ENCODE measurements around the gene COG2.

COG2 gene

DNA sequence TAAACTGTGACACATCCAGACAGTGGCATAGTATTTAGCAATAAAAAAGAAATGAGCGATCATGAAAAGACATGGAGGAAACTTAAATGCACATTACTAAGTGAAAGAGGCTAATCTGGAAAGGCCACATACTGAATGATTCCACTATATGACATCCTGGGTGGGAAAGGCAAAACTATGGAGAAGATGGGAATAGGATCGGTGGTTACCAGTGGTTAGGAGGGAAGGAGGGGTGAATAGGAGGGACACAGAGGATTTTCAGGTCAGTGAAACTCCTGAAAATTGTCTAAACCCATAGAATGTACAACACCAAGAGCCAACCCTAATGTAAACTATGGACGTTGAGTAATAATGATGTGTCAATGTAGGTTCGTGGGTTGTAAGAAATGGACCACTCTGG is 57.9 kb downstream of the COG2 start:
- DNase-seq, result no peak
- peaks cover 0 to under 1% of the 10 kb centered on the region in 2 experiments for H3K36me3 ChIP-seq (ENCODE audit: control insufficient read depth in 1 of 2, insufficient read depth in 2 of 2, low read depth in 1 of 2, low read length in 2 of 2)
- H4K91ac ChIP-seq (ENCODE audit: low read length), result no peak overlapping the region
- H3K79me1 ChIP-seq (replicated peaks; ENCODE audit: low read length, poor library complexity, severe bottlenecking), result no peaks in the 10 kb centered on the region
- H2AFZ ChIP-seq (ENCODE audit: low read depth, low read length), result no peak overlapping the region
- H3K27ac ChIP-seq (ENCODE audit: low read length, poor library complexity, severe bottlenecking), result no peak overlapping the region
- H3K27me3 ChIP-seq (ENCODE audit: control insufficient read depth in 1 of 2, insufficient read depth in 1 of 2, low read length in 2 of 2), result peaks cover 0 to 8% of the 10 kb centered on the region in 2 experiments
- peaks cover 9% of the 10 kb centered on the region for H3K4me1 ChIP-seq (ENCODE audit: control insufficient read depth, insufficient read depth, low read depth, low read length)
- H4K8ac ChIP-seq (ENCODE audit: low read length), result no peak overlapping the region
- no peak overlapping the region for H3K9ac ChIP-seq (ENCODE audit: low read length)
- no peaks in the 10 kb centered on the region for H3K9me3 ChIP-seq (ENCODE audit: control insufficient read depth, low read length)
- H3K4ac ChIP-seq (ENCODE audit: low read depth in 1 of 2, low read length in 2 of 2), result no peak overlapping the region
- 75% methylated on average over 4 of the region's 4 CpGs for WGBS
- no peak overlapping the region for H2BK12ac ChIP-seq (ENCODE audit: low read length in 2 of 2)
- H2BK15ac ChIP-seq (ENCODE audit: low read depth, poor library complexity, severe bottlenecking), result no peak overlapping the region
- H2BK120ac ChIP-seq (ENCODE audit: low read depth, low read length), result no peak overlapping the region
- H2BK5ac ChIP-seq (ENCODE audit: low read depth, low read length, poor library complexity, severe bottlenecking), result no peak overlapping the region
- H3K18ac ChIP-seq (ENCODE audit: low read depth in 1 of 2, low read length in 2 of 2), result no peak overlapping the region
- no peak overlapping the region for H2AK5ac ChIP-seq (ENCODE audit: low read length, severe bottlenecking)
- no peak overlapping the region for H3K4me3 ChIP-seq (ENCODE audit: insufficient read depth in 1 of 2, low read depth in 1 of 2, low read length in 2 of 2)
- H3K23ac ChIP-seq (ENCODE audit: low read length in 2 of 2), result no peak overlapping the region
- no peak overlapping the region for H3K14ac ChIP-seq (ENCODE audit: low read length in 2 of 2)
- H3K4me2 ChIP-seq (ENCODE audit: low read length, poor library complexity, severe bottlenecking), result no peak overlapping the region

DNA sequence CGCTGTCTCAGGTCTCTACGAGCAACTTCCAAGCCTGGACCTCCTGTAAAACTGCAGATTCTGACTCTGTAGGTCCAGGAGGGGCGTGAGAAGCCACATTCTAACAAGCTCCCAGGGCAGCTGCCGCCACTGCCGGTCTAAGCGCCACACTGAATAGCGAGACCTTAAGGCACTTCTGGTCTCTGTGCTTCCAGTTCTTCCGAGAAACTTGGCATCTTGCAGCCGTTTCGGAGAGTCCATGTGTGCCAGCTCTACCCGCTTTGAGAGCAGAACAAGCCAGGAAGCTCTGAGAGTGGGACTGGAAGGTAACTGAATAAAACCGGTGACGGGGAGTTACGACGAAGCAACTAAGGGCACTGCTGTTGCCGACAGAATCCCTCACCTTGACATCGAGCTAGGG is 59.2 kb downstream of the COG2 start:
- 91% methylated on average over 17 of the region's 17 CpGs for WGBS
- H4K91ac ChIP-seq (ENCODE audit: low read length), result no peak overlapping the region
- no peak overlapping the region for H3K18ac ChIP-seq (ENCODE audit: low read depth in 1 of 2, low read length in 2 of 2)

DNA sequence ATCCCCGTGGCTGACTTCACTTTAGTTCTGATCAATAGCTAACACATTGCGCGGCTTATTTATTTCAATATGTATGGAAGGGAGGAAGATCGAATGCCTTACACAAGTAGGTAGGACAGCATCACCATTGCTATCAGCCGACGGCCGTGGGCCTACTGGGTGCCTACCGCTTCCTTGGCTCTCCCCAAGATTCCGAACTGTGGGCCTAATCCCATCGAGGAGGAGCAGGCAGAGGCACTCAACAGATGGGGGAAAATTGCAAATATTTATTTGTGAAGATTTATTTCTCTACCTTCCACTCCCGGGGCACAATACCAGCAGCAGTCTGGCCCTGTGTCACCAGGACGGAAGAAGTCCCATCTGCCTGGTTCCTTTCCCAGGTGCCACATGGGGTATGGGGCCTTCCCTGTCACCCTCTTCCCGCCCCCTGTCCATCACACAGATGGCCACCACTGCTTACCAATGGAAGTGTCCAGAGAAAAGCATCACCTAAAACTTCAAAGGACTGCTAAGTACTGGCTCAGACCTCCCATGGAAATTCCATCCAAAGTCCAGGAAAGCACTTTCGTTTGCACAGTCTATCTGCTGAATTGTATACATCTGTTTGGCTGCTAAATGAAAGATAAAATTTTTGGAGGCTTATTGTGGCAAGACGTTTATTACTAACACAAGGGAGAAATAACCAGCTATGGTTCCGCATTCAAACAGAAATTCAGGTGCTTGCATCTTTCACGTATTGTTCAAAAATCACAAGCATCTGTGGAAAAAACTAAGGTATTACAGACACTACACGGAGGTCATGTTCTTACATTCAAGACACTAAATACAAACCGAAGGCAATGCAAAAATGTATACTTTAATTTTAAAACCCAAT is 59.9 kb downstream of the COG2 start:
- no peak overlapping the region for H2BK15ac ChIP-seq (ENCODE audit: low read depth, poor library complexity, severe bottlenecking)
- H2BK5ac ChIP-seq (ENCODE audit: low read depth, low read length, poor library complexity, severe bottlenecking), result no peak overlapping the region
- no peaks in the 10 kb centered on the region for H3K9me3 ChIP-seq (ENCODE audit: control insufficient read depth, low read length)
- no peak overlapping the region for H3K4me2 ChIP-seq (ENCODE audit: low read length, poor library complexity, severe bottlenecking)
- H2AK5ac ChIP-seq (ENCODE audit: low read length, severe bottlenecking), result no peak overlapping the region
- H2AFZ ChIP-seq (ENCODE audit: low read depth, low read length), result no peak overlapping the region
- 90% methylated on average over 19 of the region's 19 CpGs for WGBS
- H3K36me3 ChIP-seq (ENCODE audit: control insufficient read depth in 1 of 2, insufficient read depth in 2 of 2, low read depth in 1 of 2, low read length in 2 of 2), result no peaks in the 10 kb centered on the region
- H2BK120ac ChIP-seq (ENCODE audit: low read depth, low read length), result no peak overlapping the region
- no peak overlapping the region for H4K8ac ChIP-seq (ENCODE audit: low read length)
- no peak overlapping the region for H3K14ac ChIP-seq (ENCODE audit: low read length in 2 of 2)
- no peak overlapping the region for H2BK12ac ChIP-seq (ENCODE audit: low read length in 2 of 2)
- H3K23ac ChIP-seq (ENCODE audit: low read length in 2 of 2), result no peak overlapping the region
- H3K27ac ChIP-seq (ENCODE audit: low read length, poor library complexity, severe bottlenecking), result no peak overlapping the region
- no peak overlapping the region for H3K9ac ChIP-seq (ENCODE audit: low read length)
- peaks cover under 1 to 12% of the 10 kb centered on the region in 2 experiments for H3K27me3 ChIP-seq (ENCODE audit: control insufficient read depth in 1 of 2, insufficient read depth in 1 of 2, low read length in 2 of 2)
- no peaks in the 10 kb centered on the region for H3K79me1 ChIP-seq (replicated peaks; ENCODE audit: low read length, poor library complexity, severe bottlenecking)
- no peak for DNase-seq
- peaks cover 9% of the 10 kb centered on the region for H3K4me1 ChIP-seq (ENCODE audit: control insufficient read depth, insufficient read depth, low read depth, low read length)
- H3K4ac ChIP-seq (ENCODE audit: low read depth in 1 of 2, low read length in 2 of 2), result no peak overlapping the region
- no peak overlapping the region for H4K91ac ChIP-seq (ENCODE audit: low read length)
- H3K4me3 ChIP-seq (ENCODE audit: insufficient read depth in 1 of 2, low read depth in 1 of 2, low read length in 2 of 2), result no peak overlapping the region
- H3K18ac ChIP-seq (ENCODE audit: low read depth in 1 of 2, low read length in 2 of 2), result no peak overlapping the region

More for the DNA sequence above, 59.2 kb downstream of the COG2 start:
- H3K4me2 ChIP-seq (ENCODE audit: low read length, poor library complexity, severe bottlenecking), result no peak overlapping the region
- H3K9me3 ChIP-seq (ENCODE audit: control insufficient read depth, low read length), result no peaks in the 10 kb centered on the region
- H3K4me1 ChIP-seq (ENCODE audit: control insufficient read depth, insufficient read depth, low read depth, low read length), result peaks cover 9% of the 10 kb centered on the region
- no peak overlapping the region for H3K4ac ChIP-seq (ENCODE audit: low read depth in 1 of 2, low read length in 2 of 2)
- no peak overlapping the region for H2BK15ac ChIP-seq (ENCODE audit: low read depth, poor library complexity, severe bottlenecking)
- H3K9ac ChIP-seq (ENCODE audit: low read length), result no peak overlapping the region
- H2BK120ac ChIP-seq (ENCODE audit: low read depth, low read length), result no peak overlapping the region
- no peaks in the 10 kb centered on the region for H3K79me1 ChIP-seq (replicated peaks; ENCODE audit: low read length, poor library complexity, severe bottlenecking)
- peaks cover 0 to 12% of the 10 kb centered on the region in 2 experiments for H3K27me3 ChIP-seq (ENCODE audit: control insufficient read depth in 1 of 2, insufficient read depth in 1 of 2, low read length in 2 of 2)
- no peak overlapping the region for H2AK5ac ChIP-seq (ENCODE audit: low read length, severe bottlenecking)
- H4K8ac ChIP-seq (ENCODE audit: low read length), result no peak overlapping the region
- DNase-seq, result no peak
- no peaks in the 10 kb centered on the region for H3K36me3 ChIP-seq (ENCODE audit: control insufficient read depth in 1 of 2, insufficient read depth in 2 of 2, low read depth in 1 of 2, low read length in 2 of 2)
- H3K23ac ChIP-seq (ENCODE audit: low read length in 2 of 2), result no peak overlapping the region
- H2BK5ac ChIP-seq (ENCODE audit: low read depth, low read length, poor library complexity, severe bottlenecking), result no peak overlapping the region
- no peak overlapping the region for H3K27ac ChIP-seq (ENCODE audit: low read length, poor library complexity, severe bottlenecking)
- no peak overlapping the region for H2AFZ ChIP-seq (ENCODE audit: low read depth, low read length)
- no peak overlapping the region for H3K14ac ChIP-seq (ENCODE audit: low read length in 2 of 2)
- no peak overlapping the region for H3K4me3 ChIP-seq (ENCODE audit: insufficient read depth in 1 of 2, low read depth in 1 of 2, low read length in 2 of 2)
- no peak overlapping the region for H2BK12ac ChIP-seq (ENCODE audit: low read length in 2 of 2)

DNA sequence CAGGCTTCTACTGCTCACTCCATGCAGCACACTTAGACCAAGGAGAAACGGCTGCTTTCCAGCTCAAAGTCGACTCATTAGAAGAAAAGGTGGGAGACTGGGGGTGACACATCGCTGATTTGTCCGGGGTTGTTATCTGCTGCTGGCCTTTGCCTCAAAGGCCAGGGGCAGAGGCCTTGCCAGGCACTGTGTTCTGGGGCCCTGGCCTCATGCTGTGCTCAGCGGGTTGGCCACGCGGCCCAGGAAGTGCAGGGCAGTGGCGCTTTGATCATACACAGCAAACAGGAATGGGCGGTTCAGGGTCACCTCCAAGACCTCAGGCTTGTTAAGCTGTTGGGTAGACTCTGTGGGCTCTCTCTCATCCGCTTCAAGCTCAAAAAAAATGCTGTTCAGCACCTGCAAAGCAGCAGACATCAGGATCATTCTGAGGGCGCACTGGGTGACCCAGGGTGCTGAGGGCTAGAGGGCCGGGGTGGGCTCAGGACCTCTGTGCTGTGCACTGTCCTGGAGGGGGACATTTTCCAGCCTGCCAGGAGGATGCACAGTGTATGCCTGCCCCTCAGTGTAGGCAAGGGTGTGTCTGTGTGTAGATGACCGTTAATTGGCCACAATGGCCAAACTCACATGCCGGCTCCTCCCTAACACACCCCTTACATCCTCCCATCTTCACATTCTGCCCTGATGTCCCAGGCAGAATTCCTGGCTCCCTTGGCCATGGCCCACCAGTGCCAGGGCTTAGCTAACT is 60.8 kb downstream of the COG2 start:
- Histone ChIP-seq H3K9ac (ENCODE audit: low read length) (no peak overlapping the region), H3K4ac (ENCODE audit: low read depth in 1 of 2, low read length in 2 of 2) (no peak overlapping the region), H2BK5ac (ENCODE audit: low read depth, low read length, poor library complexity, severe bottlenecking) (no peak overlapping the region), H3K79me1 (replicated peaks; ENCODE audit: low read length, poor library complexity, severe bottlenecking) (no peaks in the 10 kb centered on the region), H4K8ac (ENCODE audit: low read length) (no peak overlapping the region), H3K14ac (ENCODE audit: low read length in 2 of 2) (no peak overlapping the region), H2BK15ac (ENCODE audit: low read depth, poor library complexity, severe bottlenecking) (no peak overlapping the region), H3K9me3 (ENCODE audit: control insufficient read depth, low read length) (no peaks in the 10 kb centered on the region), H2BK12ac (ENCODE audit: low read length in 2 of 2) (no peak overlapping the region), H3K27ac (ENCODE audit: low read length, poor library complexity, severe bottlenecking) (no peak overlapping the region), H3K4me2 (ENCODE audit: low read length, poor library complexity, severe bottlenecking) (no peak overlapping the region), H3K4me3 (ENCODE audit: insufficient read depth in 1 of 2, low read depth in 1 of 2, low read length in 2 of 2) (no peak overlapping the region), H3K18ac (ENCODE audit: low read depth in 1 of 2, low read length in 2 of 2) (no peak overlapping the region), H3K23ac (ENCODE audit: low read length in 2 of 2) (peak overlapping the region in 1 of 2 experiments; percentile 38), H2BK120ac (ENCODE audit: low read depth, low read length) (no peak overlapping the region), H2AK5ac (ENCODE audit: low read length, severe bottlenecking) (no peak overlapping the region), H2AFZ (ENCODE audit: low read depth, low read length) (no peak overlapping the region), H3K27me3 (ENCODE audit: control insufficient read depth in 1 of 2, insufficient read depth in 1 of 2, low read length in 2 of 2) (peaks cover 4 to 17% of the 10 kb centered on the region in 2 experiments), H3K4me1 (ENCODE audit: control insufficient read depth, insufficient read depth, low read depth, low read length) (peaks cover 9% of the 10 kb centered on the region), H4K91ac (ENCODE audit: low read length) (no peak overlapping the region), H3K36me3 (ENCODE audit: control insufficient read depth in 1 of 2, insufficient read depth in 2 of 2, low read depth in 1 of 2, low read length in 2 of 2) (no peaks in the 10 kb centered on the region)
- 79% methylated on average over 14 of the region's 14 CpGs for WGBS
- DNase-seq, result no peak
